GM10266 (cell line): ENCODE results near the gene AMN.

Source experiments
- DNase-seq: peaks from one replicate; pipeline ENCODE4 v3.0.0; 2012; ENCODE audit errors: extremely low spot score
- TF ChIP-seq, protein P1 (sequence below): IDR thresholded peaks from 2 replicates; pipeline ENCODE4 v1.5.1; 2012; ENCODE audit warnings: mild to moderate bottlenecking, low read depth; ENCODE audit not compliant: control insufficient read depth, insufficient read depth; ENCODE audit errors: missing control alignments

AMN gene

DNA sequence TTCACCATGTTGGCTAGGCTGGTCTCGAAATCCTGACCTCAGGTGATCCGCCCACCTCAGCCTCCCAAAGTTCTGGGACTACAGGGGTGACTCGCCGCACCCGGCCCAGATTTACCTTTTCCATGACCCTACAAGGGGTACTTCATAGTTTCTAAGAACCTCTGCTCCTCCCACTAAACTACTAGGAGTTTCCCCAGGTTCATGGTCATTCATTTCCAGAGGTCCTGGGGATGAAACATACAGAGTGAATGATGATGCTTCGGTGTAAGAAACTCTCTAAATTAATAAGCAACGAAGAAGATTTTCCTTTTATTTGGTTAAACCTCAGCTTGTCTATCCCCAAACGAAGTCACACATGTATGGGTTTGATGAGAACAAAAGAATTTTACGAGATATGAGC lies 56.9 kb downstream of the AMN start:
- TF ChIP-seq, protein P1, sequence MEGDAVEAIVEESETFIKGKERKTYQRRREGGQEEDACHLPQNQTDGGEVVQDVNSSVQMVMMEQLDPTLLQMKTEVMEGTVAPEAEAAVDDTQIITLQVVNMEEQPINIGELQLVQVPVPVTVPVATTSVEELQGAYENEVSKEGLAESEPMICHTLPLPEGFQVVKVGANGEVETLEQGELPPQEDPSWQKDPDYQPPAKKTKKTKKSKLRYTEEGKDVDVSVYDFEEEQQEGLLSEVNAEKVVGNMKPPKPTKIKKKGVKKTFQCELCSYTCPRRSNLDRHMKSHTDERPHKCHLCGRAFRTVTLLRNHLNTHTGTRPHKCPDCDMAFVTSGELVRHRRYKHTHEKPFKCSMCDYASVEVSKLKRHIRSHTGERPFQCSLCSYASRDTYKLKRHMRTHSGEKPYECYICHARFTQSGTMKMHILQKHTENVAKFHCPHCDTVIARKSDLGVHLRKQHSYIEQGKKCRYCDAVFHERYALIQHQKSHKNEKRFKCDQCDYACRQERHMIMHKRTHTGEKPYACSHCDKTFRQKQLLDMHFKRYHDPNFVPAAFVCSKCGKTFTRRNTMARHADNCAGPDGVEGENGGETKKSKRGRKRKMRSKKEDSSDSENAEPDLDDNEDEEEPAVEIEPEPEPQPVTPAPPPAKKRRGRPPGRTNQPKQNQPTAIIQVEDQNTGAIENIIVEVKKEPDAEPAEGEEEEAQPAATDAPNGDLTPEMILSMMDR, result no peak
- no peak for DNase-seq

DNA sequence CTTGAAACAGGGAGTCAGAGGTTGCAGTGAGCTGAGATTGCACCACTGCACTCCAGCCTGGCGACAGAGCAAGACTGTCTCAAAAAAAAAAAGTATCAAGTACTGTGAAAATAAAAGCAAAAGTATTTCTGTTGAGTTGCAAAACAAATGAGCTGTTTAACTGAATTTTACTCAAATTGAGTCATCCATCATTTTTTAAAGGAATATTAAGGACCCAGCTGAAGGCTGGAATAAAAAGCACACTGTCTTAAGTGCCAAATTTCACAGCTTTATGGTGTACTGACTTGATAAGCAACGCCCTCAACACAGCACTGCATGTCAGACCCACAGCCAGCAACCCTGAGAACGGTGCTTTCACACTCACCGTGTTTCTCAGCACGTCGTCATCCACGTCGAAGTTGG lies 57.9 kb downstream of the AMN start:
- DNase-seq, result no peak
- TF ChIP-seq, protein P1, result no peak
